H9 (cell line): ENCODE data around the gene INPP5A. TPM values are rescaled to one million over a fixed set of nuclear protein-coding genes. Genes with fewer than 3 reads are reported as not detected.

Source experiments
- DNase-seq: peaks from one replicate; pipeline ENCODE4 v3.0.0-alpha.2; 2017
- H2AFZ ChIP-seq: one replicate; pipeline ENCODE4 v1.6.1; 2013; ENCODE audit warnings: mild to moderate bottlenecking, low read length, control low read depth, moderate library complexity
- H2AK5ac ChIP-seq: 2 replicates; pipeline ENCODE4 v1.6.1; 2013; ENCODE audit warnings: low read length, control low read depth, mixed read lengths; ENCODE audit not compliant: insufficient read length
- H2BK120ac ChIP-seq: one replicate; pipeline ENCODE4 v1.6.1; 2013; ENCODE audit warnings: low read depth, mild to moderate bottlenecking, low read length, control low read depth, inconsistent platforms; ENCODE audit not compliant: poor library complexity, severe bottlenecking
- H2BK12ac ChIP-seq: 2 replicates; pipeline ENCODE4 v1.6.1; 2013; ENCODE audit warnings: low read length, control low read depth, mixed read lengths, low read depth; ENCODE audit not compliant: insufficient read length
- H2BK15ac ChIP-seq: 2 replicates; pipeline ENCODE4 v1.6.1; 2013; ENCODE audit warnings: low read depth, low read length, control low read depth
- H2BK20ac ChIP-seq: one replicate; pipeline ENCODE4 v1.6.1; 2013; ENCODE audit warnings: low read depth, mild to moderate bottlenecking, low read length, control low read depth, inconsistent platforms; ENCODE audit not compliant: poor library complexity, severe bottlenecking
- H2BK5ac ChIP-seq: 2 replicates; pipeline ENCODE4 v1.6.1; 2013; ENCODE audit warnings: low read length, control low read depth, mixed read lengths; ENCODE audit not compliant: insufficient read length
- H3K14ac ChIP-seq: 2 replicates; pipeline ENCODE4 v1.6.1; 2013; ENCODE audit warnings: low read length, control low read depth; ENCODE audit not compliant: insufficient read depth
- H3K18ac ChIP-seq: 2 replicates; pipeline ENCODE4 v1.6.1; 2013; ENCODE audit warnings: low read depth, mild to moderate bottlenecking, mixed read lengths, low read length, control low read depth; ENCODE audit not compliant: insufficient read length
- H3K23ac ChIP-seq: 2 replicates; pipeline ENCODE4 v1.6.1; 2013; ENCODE audit warnings: low read length, control low read depth, mixed read lengths, low read depth; ENCODE audit not compliant: insufficient read length
- H3K23me2 ChIP-seq: 2 replicates; pipeline ENCODE4 v1.6.1; 2013; ENCODE audit warnings: low read depth, mild to moderate bottlenecking, mixed read lengths, low read length, control low read depth; ENCODE audit not compliant: insufficient read length, poor library complexity, severe bottlenecking
- H3K27ac ChIP-seq: 2 replicates; pipeline ENCODE4 v1.5.1; 2013; ENCODE audit warnings: low read length, control low read depth, mixed read lengths, low read depth; ENCODE audit not compliant: insufficient read length
- H3K27me3 ChIP-seq: 2 replicates; pipeline ENCODE4 v1.6.1; 2013; ENCODE audit warnings: low read length, control low read depth, inconsistent platforms; ENCODE audit not compliant: insufficient read depth
- H3K4ac ChIP-seq: 2 replicates; pipeline ENCODE4 v1.6.1; 2013; ENCODE audit warnings: low read depth, mild to moderate bottlenecking, control low read depth, inconsistent platforms, low read length, moderate library complexity
- H3K4me1 ChIP-seq: 2 replicates; pipeline ENCODE4 v1.6.1; 2013; ENCODE audit warnings: low read length, control low read depth, inconsistent platforms; ENCODE audit not compliant: insufficient read depth
- H3K4me2 ChIP-seq: 2 replicates; pipeline ENCODE4 v1.6.1; 2013; ENCODE audit warnings: low read length, control low read depth, mixed read lengths; ENCODE audit not compliant: insufficient read length, insufficient read depth
- H3K56ac ChIP-seq: 2 replicates; pipeline ENCODE4 v1.6.1; 2013; ENCODE audit warnings: low read depth, mild to moderate bottlenecking, mixed read lengths, low read length, control low read depth; ENCODE audit not compliant: insufficient read length
- H3K79me1 ChIP-seq: 2 replicates; pipeline ENCODE4 v1.6.1; 2013; ENCODE audit warnings: low read depth, mild to moderate bottlenecking, moderate library complexity, low read length, control low read depth, inconsistent platforms; ENCODE audit not compliant: insufficient read depth, poor library complexity, severe bottlenecking
- H3K79me2 ChIP-seq: 2 replicates; pipeline ENCODE4 v1.6.1; 2013; ENCODE audit warnings: low read length, control low read depth, inconsistent platforms; ENCODE audit not compliant: insufficient read depth
- H3K9ac ChIP-seq: 2 replicates; pipeline ENCODE4 v1.6.1; 2013; ENCODE audit warnings: low read length, control low read depth, mixed read lengths; ENCODE audit not compliant: insufficient read length; ENCODE audit errors: extremely low read depth
- H3K9me3 ChIP-seq: one replicate; pipeline ENCODE4 v1.6.1; 2013; ENCODE audit warnings: low read depth, low read length, inconsistent platforms; ENCODE audit not compliant: control insufficient read depth
- H3T11ph ChIP-seq: one replicate; pipeline ENCODE4 v1.6.1; 2013; ENCODE audit warnings: mild to moderate bottlenecking, low read length, control low read depth, inconsistent platforms
- H4K20me1 ChIP-seq: one replicate; pipeline ENCODE4 v1.6.1; 2013; ENCODE audit not compliant: control insufficient read depth, insufficient read length, insufficient read depth
- H4K5ac ChIP-seq: 2 replicates; pipeline ENCODE4 v1.6.1; 2013; ENCODE audit warnings: low read depth, mild to moderate bottlenecking, mixed read lengths, low read length, control low read depth; ENCODE audit not compliant: insufficient read length
- H4K8ac ChIP-seq: replicated peaks from 2 replicates; pipeline ENCODE4 v1.6.1; 2013; ENCODE audit warnings: low read length, control low read depth, mixed read lengths, low read depth; ENCODE audit not compliant: insufficient read length
- H4K91ac ChIP-seq: 2 replicates; pipeline ENCODE4 v1.6.1; 2013; ENCODE audit warnings: low read depth, mild to moderate bottlenecking, moderate library complexity, mixed read lengths, low read length, control low read depth; ENCODE audit not compliant: insufficient read length
- H3K27ac Mint-ChIP-seq, 3 experiments: 2 replicates in 2 of 3; 3 replicates in 1 of 3; pipeline ENCODE4 v1.8.0; 2020 to 2021; ENCODE audit warnings: mixed read lengths in 3 of 3, mild to moderate bottlenecking in 1 of 3, moderate library complexity in 1 of 3
- H3K27me3 Mint-ChIP-seq: 2 replicates; pipeline ENCODE4 v1.8.0; 2021; ENCODE audit warnings: low read depth, mild to moderate bottlenecking, moderate library complexity, mixed read lengths
- H3K36me3 Mint-ChIP-seq, 3 experiments: 2 replicates in 2 of 3; 3 replicates in 1 of 3; pipeline ENCODE4 v1.8.0; 2020 to 2021; ENCODE audit warnings: low read depth in 3 of 3, mixed read lengths in 3 of 3; ENCODE audit not compliant: insufficient read depth in 1 of 3
- H3K4me1 Mint-ChIP-seq, 2 experiments: 2 replicates each; pipeline ENCODE4 v1.8.0; 2020; ENCODE audit warnings: mixed read lengths in 2 of 2
- H3K4me3 Mint-ChIP-seq, 2 experiments: 2 replicates in 1 of 2; 3 replicates in 1 of 2; pipeline ENCODE4 v1.8.0; 2020 to 2021; ENCODE audit warnings: mild to moderate bottlenecking in 2 of 2, mixed read lengths in 2 of 2, moderate library complexity in 1 of 2
- H3K9me3 Mint-ChIP-seq, 2 experiments: 2 replicates in 1 of 2; 3 replicates in 1 of 2; pipeline ENCODE4 v1.8.0; 2020; ENCODE audit warnings: mild to moderate bottlenecking in 2 of 2, mixed read lengths in 2 of 2, moderate library complexity in 1 of 2
- WGBS: extraction: QIAGEN DNeasy Blood & Tissue Kit; methylation state at CpG from one replicate; pipeline ENCODE4 v1.1.7; 2013; ENCODE audit warnings: missing lambda C conversion rate, low lambda C conversion rate, mixed read lengths; ENCODE audit not compliant: insufficient read length; ENCODE audit errors: extremely low coverage; 5-methylcytosine and 5-hydroxymethylcytosine counted together
- total RNA-seq: library from RNA; stranded (reverse); gene quantifications from 2 replicates; pipeline ENCODE4 v1.2.1, GENCODE V29; 2021
- TF ChIP-seq, protein P1 (sequence below): fragments of 200-600 bp; sonication (generic); conservative IDR thresholded peaks from 3 replicates; pipeline ENCODE4 v1.8.0; 2021; ENCODE audit warnings: antibody characterized with exemption, mild to moderate bottlenecking

Gene INPP5A
- total RNA-seq, 1 experiment from 2014 or later = 17.7 TPM

DNA sequence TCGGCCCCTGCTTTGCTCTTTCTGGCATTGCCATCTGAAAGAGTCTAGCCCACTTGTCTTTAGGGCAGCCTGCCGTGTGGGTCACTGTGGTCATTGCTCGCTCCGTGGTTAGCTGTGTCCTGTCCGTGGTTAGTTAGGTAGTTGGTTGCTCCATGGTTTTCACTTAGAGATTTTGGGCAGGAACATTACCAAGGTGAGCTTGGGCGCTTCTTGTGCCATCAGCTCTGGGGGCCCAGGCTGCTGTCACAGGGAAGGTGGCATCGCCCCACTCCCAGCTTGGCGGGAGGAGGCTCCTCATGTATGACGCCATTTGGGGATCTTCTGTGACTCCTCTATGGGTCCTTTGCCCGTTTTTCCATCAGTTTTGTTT is 53.1 kb downstream of the INPP5A start:
- H3K4ac ChIP-seq = no peak overlapping the region
- H4K5ac ChIP-seq = no peak overlapping the region
- no peaks in the 10 kb centered on the region for H3K23me2 ChIP-seq
- no peaks in the 10 kb centered on the region for H3K4me1 ChIP-seq
- no peaks in the 10 kb centered on the region for H3K27me3 ChIP-seq
- no peaks in the 10 kb centered on the region for H3K9me3 ChIP-seq
- H3K27ac ChIP-seq = no peak overlapping the region
- no peak overlapping the region for H2BK20ac ChIP-seq
- no peaks in the 10 kb centered on the region; a peak in 1 of 7 replicates for H3K36me3 Mint-ChIP-seq
- no peak overlapping the region for H3K9ac ChIP-seq
- H3K4me1 Mint-ChIP-seq = peaks cover 13 to 14% of the 10 kb centered on the region in 2 experiments
- H3K9me3 Mint-ChIP-seq = no peaks in the 10 kb centered on the region; a peak in 1 of 5 replicates
- no peak overlapping the region for H3K23ac ChIP-seq
- H2AK5ac ChIP-seq = no peak overlapping the region
- TF ChIP-seq, protein P1, sequence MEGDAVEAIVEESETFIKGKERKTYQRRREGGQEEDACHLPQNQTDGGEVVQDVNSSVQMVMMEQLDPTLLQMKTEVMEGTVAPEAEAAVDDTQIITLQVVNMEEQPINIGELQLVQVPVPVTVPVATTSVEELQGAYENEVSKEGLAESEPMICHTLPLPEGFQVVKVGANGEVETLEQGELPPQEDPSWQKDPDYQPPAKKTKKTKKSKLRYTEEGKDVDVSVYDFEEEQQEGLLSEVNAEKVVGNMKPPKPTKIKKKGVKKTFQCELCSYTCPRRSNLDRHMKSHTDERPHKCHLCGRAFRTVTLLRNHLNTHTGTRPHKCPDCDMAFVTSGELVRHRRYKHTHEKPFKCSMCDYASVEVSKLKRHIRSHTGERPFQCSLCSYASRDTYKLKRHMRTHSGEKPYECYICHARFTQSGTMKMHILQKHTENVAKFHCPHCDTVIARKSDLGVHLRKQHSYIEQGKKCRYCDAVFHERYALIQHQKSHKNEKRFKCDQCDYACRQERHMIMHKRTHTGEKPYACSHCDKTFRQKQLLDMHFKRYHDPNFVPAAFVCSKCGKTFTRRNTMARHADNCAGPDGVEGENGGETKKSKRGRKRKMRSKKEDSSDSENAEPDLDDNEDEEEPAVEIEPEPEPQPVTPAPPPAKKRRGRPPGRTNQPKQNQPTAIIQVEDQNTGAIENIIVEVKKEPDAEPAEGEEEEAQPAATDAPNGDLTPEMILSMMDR = no peak
- no peak overlapping the region for H3K56ac ChIP-seq
- WGBS = no CpG with 5 or more reads among the region's 10 CpGs
- no peaks in the 10 kb centered on the region; the same call in 1 of the 2 replicates for H3K79me2 ChIP-seq
- H3K14ac ChIP-seq = no peak overlapping the region
- no peak overlapping the region for H4K91ac ChIP-seq
- H3K18ac ChIP-seq = no peak overlapping the region
- H3T11ph ChIP-seq = no peak overlapping the region
- H3K4me2 ChIP-seq = no peak overlapping the region
- no peak for DNase-seq
- H3K27ac Mint-ChIP-seq = peak overlapping the region in 1 of 3 experiments; percentile 61; a peak in 1 of 7 replicates
- H2BK120ac ChIP-seq = no peak overlapping the region
- H2AFZ ChIP-seq = no peak overlapping the region
- H3K27me3 Mint-ChIP-seq = peaks cover 7% of the 10 kb centered on the region; the same call in 1 of the 2 replicates
- no peak overlapping the region for H4K8ac ChIP-seq
- H3K79me1 ChIP-seq = no peaks in the 10 kb centered on the region
- H3K4me3 Mint-ChIP-seq = no peak overlapping the region
- H4K20me1 ChIP-seq = no peaks in the 10 kb centered on the region
- no peak overlapping the region for H2BK12ac ChIP-seq
- no peak overlapping the region for H2BK5ac ChIP-seq
- H2BK15ac ChIP-seq = no peak overlapping the region
